Iris pigment epithelial cell (primary cell): Measurements from ENCODE around the gene ZSWIM5.
A peak's percentile ranks its signal among the peaks of the same experiment; 100 is the strongest.
"Not testable (repeated sequence)": the region's sequence is repeated elsewhere in the genome, so short reads cannot be mapped to it uniquely, and the experiment has no call there.

ENCODE experiments used
- DNase-seq: peaks from one replicate; pipeline ENCODE4 v3.0.0-alpha.2; 2011; ENCODE audit warnings: low read depth

Gene ZSWIM5

DNA sequence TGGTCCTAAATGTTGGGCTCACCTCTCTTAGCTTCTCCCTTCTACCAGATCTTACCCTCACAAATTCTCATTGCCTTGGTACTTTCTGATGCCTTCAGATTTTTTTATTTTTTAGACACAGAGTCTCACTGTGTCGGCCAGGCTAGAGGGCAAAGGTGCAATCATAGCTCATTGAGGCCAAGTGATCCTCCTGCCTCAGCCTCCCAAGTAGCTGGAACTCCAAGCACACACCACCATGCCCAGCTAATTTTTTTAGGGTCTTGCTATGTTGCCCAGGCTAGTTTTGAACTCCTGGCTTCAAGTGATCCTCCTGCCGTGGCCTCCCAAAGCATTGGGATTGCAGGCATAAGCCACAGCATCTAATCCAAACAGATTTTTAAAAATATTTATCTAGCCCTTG, 69.4 kb downstream of the ZSWIM5 start:
- DNase-seq, result no peak

DNA sequence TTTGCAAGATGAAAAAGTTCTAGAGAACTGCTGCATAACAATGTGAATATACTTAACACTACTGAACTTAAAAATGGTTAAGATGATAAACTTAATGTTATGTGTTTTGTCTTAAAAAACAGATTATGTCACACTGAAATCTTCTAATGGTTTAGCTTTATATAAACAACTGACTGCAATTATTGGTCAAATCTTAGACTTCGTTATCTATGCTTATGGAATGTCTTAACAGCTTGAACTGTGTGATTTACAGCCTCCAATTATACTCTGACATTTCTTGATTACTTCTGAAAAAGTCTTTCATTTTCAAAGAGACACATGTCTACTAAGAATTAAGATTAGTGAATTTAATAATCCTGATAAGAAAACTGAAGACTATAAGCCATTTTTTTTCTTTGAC, 71.1 kb downstream of the ZSWIM5 start:
- DNase-seq, result no peak

DNA sequence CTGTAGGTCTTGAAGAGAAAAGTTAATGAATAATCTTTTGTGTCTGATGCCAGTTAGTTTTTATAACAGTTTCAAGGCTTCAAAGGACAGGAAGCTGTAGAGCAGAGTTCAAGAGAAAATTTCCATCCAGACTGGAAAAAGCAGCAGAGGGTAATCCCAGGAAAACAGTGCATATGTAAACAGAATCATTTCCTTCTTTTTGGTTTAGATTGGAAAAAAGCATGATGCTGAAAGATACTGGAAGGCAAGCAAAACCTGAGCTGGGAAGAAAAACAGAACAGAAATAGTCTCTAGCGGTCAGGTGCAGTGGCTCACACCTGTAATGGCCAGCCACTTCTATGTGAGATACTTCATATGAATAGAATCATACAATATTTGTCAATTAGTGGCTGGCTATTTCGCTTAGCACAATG, 71.9 kb downstream of the ZSWIM5 start:
- no peak for DNase-seq

DNA sequence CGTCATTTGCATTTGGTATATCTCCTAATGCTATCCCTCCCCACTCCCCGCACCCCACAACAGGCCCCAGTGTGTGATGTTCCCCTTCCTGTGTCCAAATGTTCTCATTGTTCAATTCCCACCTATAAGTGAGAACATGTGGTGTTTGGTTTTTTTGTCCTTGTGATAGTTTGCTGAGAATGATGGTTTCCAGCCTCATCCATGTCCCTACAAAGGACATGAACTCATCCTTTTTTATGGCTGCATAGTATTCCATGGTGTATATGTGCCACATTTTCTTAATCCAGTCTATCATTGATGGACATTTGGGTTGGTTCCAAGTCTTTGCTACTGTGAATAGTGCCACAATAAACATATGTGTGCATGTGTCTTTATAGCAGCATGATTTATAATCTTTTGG, 73.7 kb downstream of the ZSWIM5 start:
- not testable (repeated sequence) for DNase-seq

DNA sequence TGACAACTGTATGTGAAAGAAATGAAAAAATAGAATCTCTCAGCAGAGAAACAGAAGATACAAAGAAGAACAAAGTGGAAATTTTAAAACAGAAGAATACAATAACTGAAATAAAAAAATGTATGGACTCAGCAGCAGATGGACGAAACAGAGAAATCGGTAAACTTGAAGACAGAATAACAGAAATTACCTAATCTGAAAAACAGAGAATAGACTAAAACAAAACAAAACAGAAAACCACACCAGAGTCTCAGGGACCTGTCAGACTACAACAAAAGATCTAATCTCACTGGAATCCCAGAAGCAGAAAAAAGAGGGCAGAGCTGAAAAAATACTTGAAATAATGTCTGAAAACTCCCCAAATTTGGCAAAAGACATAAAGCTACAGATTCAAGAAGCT, 83.0 kb downstream of the ZSWIM5 start:
- no peak for DNase-seq

DNA sequence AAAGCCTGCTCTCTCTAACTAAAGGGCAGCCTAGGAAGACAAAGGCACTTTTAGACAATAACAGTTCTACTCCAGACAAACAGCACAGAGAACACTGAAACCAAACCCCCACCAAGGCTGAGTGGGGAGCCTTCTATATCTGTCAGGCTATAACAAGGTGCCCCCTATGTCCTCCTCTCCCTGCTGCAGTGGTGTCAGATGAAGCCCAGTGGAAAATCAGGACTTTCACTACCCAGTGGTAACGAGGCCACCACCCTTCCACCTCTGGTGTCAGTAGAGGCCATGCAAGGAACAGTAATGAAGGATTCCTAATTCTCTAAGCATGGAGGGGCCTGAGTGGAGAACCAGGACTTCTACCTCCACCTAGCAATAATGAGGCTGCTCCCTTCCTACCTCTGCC, 83.7 kb downstream of the ZSWIM5 start:
- no peak for DNase-seq

DNA sequence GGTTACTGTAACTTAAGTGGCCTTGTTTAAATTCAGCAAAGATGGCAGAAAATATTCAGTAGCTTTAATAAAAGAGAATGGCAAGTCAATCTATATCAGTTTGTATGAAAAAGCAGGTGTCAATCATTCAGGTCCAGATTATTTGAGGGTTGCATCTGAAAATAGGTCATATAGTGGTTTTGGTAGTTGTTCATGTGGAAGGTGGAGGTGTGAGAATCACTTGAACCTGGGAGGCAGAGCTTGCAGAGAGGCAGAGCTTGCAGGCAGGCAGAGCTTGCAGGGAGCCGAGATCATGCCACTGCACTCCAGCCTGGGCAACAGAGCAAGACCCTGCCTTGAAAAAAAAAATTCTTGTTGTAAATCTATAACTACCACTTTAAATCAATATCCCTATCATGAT, 88.6 kb downstream of the ZSWIM5 start:
- no peak for DNase-seq

DNA sequence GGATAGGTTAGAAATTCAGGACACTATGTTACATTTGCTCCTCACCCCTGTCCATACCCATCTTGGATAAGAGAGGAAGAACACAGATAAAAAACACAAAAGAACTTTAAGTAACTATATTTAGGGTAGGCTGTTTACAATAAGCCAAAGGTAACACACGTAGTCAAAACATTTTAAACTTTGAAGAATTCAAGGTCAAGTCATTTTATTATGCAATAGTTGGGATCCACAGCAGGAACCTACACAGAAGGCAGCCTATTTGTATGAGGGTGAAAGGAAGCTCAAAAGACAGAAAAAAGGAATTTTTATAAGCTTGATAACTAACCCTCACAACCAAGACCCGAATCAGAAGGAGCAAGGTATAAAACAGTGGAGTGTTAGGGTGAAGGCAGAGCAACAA, 89.6 kb downstream of the ZSWIM5 start:
- no peak for DNase-seq

DNA sequence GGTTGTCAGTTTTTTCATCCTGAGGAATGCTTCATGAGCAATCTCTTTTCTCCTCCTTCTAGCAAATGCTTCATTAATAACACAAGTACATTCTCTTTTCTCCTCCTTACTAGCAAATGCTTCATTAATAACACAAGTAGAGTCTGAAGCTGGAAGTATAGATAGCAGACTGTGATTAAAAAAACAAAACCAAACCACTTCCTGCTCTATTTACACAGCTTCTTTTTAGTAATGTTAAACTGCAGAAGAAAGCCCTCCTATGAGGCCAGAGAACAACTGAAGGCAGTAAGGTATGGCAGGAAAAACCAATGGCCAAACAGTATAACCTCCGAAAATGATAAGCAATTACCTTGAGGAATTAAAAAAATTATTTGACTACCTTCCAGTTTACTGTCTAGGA, 90.1 kb downstream of the ZSWIM5 start:
- no peak for DNase-seq

DNA sequence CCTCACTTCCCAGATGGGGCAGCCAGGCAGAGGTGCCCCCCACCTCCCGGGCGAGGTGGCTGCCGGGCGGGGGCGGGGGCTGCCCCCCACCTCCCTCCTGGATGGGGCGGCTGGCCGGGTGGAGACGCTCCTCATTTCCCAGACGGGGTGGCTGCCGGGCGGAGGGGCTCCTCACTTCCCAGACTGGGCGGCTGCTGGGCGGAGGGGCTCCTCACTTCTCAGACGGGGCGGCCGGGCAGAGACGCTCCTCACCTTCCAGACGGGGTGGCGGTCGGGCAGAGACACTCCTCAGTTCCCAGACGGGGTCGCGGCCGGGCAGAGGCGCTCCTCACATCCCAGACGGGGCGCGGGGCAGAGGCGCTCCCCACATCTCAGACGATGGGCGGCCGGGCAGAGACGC, 91.2 kb downstream of the ZSWIM5 start:
- not testable (repeated sequence) for DNase-seq

DNA sequence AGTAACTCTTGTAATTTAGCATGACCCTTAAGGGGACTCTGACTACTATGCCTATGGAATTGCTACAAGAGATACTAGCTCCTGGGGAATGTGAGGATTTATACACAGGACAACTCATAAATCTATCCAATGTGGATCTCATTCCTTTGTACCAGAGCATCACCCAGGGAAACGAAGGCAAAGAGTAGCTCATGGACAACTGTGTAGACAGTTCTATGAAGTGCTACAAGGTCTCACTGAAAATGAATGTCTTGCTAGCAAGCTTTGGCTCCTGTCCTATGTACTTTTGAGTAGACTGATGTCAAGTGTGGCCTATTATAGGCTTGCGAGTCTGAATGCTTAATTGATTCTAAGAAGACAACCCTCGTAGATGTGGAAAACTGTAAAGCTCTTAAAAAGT, 93.7 kb downstream of the ZSWIM5 start:
- DNase-seq, result no peak

DNA sequence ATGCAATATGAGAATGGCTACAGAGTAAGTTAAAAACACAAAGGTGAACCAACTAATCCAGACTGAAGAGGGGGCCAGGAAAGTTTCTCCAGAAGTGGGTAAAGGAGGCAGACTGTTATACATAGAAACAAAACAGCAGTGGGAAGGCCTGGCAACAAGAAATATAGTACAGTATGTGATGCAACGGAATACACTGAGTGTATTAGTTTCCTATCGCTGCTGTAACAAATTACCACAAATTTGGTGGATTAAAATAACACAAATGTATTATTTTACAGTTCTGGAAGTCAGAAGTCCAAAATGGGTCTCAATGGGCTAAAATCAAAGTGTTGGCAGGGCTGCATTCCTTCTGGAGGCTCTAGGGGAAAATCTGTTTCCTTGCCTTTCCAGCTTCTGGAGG, 95.2 kb downstream of the ZSWIM5 start:
- DNase-seq, result no peak

DNA sequence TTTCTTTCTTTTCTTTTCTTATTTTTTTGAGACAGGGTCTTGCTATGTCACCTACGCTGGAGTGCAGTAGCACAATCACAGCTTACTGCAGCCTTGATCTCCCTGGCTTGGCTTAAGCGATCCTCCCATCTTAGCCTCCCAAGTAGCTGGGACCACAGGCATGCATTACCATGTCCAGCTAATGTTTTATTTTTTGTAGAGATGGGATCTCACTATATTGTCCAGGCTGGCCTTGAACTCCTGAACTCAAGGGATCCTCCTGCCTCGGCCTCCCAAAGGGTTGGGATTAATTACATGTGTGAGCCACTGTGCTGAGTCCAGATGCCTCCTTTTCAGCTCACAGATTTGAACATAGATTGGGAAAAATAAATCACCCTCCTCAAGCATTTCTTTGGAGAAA, 98.6 kb downstream of the ZSWIM5 start:
- DNase-seq, result no peak

DNA sequence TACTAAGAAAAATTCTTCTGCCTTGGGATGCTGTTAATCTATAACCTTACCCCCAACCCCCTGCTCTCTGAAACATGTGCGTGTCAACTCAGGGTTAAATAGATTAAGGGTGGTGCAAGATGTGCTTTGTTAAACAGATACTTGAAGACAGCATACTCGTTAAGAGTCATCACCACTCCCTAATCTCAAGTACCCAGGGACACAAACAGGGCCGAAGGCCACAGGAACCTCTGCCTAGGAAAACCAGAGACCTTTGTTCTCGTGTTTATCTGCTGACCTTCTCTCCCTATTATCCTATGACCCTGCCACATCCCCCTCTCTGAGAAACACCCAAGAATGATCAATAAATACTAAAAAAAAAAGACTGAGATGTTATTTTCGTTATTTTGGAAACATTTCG, 99.5 kb downstream of the ZSWIM5 start:
- not testable (repeated sequence) for DNase-seq

DNA sequence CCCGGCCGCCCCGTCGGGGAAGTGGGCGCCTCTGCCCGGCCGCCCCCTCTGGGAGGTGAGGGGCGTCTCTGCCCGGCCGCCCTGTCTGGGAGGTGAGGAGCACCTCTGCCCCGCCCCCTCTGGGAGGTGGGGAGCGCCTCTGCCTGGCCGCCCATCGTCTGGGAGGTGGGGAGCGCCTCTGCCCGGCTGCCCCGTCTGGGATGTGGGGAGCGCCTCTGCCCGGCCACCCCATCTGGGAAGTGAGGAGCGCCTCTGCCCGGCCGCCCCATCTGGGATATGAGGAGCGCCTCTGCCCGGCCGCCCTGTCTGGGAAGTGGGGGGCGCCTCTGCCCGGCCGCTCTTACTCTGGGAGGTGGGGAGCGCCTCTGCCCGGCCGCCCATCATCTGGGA, 100.3 kb downstream of the ZSWIM5 start:
- not testable (repeated sequence) for DNase-seq

DNA sequence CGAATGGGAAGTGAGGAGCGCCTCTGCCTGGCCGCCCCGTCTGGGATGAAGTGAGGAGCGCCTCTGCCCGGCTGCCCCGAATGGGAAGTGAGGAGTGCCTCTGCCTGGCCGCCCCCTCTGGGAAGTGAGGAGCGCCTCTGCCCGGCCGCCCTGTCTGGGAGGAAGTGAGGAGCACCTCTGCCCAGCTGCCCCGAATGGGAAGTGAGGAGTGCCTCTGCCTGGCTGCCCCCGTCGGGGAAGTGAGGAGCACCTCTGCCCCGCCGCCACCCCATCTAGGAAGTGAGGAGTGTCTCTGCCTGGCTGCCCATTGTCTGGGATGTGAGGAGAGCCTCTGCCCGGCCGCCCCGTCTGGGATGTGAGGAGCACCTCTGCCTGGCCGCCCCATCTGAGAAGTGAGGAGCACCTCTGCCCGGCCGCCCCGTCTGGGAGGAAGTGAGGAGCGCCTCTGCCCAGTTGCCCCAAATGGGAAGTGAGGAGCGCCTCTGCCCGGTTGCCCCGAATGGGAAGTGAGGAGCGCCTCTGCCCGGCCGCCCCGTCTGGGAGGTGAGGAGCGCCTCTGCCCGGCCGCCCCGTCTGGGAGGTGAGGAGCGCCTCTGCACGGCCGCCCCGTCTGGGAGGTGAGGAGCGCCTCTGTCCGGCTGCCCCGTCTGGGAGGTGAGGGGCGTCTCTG, 100.8 kb downstream of the ZSWIM5 start:
- DNase-seq, result not testable (repeated sequence)

DNA sequence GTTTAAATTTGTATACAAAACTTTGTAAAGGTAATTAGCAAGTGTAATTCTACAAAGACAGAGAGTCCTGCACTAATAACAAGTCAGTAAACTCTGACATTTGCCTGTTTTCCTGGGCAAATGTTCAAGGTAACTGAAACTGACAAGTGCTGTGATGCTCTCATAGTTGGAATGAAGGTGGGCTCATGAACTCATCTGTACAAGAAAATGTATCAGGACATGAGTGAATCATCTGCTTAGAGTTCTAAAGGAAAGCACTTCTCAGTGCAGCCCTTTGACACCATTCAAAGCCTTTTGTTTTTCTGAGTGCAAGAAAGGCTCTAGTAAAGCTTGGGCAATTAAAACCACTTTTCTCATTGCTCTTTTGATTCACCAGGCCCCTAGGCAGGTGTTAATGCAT, 102.9 kb downstream of the ZSWIM5 start:
- DNase-seq, result peak; percentile 40

DNA sequence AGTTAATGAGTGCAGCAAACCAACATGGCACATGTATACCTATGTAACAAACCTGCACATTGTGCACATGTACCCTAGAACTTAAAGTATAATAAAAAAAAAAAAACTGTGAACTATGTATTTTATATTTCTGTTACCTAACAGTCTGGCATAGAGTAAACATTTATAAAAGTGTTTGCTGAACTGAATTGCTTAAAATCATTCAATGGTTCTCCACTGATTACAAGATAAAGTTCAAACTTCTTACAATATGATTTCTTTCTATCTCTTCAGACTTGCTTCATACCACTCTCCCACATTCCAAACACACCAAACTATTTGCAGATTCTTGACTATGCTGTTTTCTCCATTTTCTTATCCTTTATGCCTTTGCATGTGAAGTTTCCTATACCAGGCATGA, 104.5 kb downstream of the ZSWIM5 start:
- no peak for DNase-seq

DNA sequence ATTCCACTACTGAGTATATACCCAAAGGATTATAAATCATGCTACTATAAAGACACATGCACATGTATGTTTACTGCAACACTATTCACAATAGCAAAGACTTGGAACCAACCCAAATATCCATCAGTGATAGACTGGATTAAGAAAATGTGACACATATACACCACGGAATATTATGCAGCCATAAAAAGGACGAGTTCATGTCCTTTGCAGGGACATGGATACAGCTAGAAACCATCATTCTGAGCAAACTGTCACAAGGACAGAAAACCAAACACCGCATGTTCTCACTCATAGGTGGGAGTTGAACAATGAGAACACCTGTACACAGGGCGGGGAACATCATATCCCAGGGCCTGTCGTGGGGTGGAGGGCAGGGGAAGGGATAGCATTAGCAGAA, 104.9 kb downstream of the ZSWIM5 start:
- not testable (repeated sequence) for DNase-seq

DNA sequence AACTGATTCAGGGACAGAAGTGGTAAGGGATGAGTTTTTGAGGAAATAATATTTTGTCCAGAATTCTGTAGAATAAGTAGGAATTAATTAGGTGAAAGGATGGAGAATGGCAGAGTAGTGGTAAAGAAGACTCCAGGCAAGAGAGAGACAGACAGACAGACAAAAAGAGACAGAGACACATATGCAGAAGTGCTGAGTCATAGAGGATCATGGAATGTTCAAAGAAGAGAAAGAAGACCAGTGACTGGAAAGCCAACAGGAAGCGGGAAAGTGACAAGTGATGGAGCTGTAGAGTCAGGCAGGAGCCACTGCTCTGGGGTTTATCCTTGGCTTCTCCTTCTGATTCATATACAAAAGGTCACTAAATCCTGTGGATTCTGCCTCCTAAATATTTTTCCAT, 108.5 kb downstream of the ZSWIM5 start:
- DNase-seq, result peak; percentile 27

DNA sequence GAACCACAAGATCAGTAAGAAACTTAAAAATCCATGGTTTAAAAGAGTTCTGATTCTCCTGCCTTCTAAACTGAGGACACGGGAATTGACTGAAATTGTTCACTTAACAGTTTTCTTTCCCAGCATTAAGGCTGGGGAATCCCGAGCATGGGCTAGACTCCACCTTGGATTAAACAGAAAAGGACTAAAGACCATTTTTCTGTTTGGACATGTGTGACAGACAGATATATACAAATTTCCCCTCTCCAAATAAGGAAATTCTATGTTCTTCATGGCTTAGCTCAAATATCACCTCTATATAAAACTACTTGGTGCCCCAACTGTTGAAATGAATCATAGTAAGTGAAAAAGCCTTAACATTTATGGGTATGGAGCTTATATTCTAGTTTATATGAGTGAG, 109.3 kb downstream of the ZSWIM5 start:
- DNase-seq, result no peak

DNA sequence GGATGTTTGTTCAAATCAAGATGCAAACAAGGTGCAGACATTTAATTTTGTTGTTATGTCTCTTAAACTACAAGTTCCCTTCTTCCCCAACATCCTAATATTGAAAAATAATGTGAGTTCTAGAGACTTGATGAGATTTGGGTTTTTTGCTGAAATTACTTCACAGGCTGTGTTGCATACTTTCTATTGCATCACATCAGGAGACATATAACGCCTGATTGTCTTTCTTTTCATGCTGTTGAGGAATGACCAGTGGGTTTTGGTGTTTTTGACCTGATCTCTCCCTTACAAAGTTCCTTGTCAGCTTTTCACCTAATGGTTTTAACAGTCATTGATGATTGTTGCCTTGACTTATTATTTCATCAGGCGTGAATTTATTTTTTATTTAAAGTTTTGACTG, 111.0 kb downstream of the ZSWIM5 start:
- DNase-seq, result no peak

DNA sequence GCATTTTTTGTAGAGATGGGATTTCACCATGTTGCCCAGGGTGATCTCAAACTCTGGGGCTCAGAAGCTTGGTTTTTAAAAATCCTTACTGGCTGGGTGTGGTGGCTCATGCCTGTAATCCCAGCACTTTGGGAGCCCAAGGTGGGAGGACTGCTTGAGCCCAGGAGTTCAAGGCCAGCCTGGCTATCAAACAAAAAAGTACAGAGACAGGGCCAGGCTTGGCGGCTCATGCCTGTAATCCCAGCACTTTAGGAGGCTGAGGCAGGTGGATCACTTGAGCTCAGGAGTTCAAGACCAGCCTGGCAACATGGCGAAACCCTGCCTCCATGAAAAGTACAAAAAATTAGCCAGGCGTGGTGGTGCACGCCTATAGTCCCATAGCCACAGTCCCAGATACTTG, 112.0 kb downstream of the ZSWIM5 start:
- not testable (repeated sequence) for DNase-seq

DNA sequence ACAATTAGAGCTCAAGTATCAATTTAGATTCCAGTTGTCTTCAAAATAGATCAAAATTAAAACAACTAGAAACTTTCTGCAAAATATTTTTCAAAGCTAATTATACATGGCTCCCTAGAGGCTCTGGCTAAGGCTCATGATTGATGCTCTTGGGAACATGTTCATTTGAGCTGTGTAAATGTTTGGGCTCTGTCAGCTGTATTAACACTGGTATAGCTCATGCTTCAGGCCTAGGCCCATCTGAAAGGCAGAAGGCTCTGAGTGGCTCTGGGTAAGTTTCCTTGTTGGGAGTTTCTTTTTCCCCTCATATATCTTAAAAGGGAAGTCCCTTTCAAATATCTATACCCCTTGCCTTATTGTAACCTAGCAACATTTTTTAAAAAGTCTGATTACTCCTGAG, 113.1 kb downstream of the ZSWIM5 start:
- no peak for DNase-seq

DNA sequence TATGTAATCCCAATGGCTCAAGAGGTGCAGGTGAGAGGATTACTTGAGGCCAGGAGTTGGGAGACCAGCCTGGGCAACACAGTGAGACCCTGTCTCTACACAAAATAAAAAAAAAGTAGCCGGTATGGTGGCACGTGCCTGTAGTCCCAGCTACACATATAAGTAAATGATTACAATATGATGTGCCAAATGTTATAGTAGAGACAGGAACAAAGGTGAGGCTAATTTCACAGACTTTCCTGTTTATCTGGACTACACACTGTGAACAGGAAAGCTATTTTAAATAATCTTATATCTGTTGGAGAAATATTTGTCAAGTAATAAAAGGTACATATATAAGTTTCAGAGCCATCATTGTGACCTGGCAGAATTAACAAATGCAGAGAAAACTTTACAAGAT, 116.7 kb downstream of the ZSWIM5 start:
- no peak for DNase-seq
